ENCODE results near the gene FBXO33. TPM values are rescaled to one million over a fixed set of nuclear protein-coding genes. Genes with fewer than 3 reads are reported as not detected.

Gene FBXO33
- polyA plus RNA-seq, 2 of the 4 experiments (the other 2 are of a cell fraction) = 8.2 to 10.6 TPM

DNA sequence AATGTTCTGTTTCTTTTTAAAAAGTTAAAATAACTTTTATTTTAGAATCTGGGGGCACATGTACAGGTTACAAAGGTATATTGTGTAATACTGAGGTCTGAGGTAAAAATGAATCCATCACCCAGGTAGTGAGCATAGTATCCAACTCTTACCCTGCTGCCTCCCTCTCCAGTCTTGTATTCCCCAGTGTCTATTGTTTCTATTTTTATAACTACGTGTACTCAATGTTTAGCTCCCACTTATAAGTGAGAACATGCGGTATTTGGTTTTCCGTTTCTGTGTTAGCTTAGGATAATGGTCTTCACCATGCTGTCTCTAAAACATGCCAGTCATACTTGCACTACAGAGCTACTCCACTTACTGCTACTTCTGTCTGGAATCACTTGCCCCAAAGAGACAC lies 8.4 kb downstream of the FBXO33 start:
- Histone ChIP-seq H3K9me3 (no peaks in the 10 kb centered on the region), H3K27ac (no peak overlapping the region), H3K4me1 (peaks cover 6% of the 10 kb centered on the region; the same call in 1 of the 3 replicates), H3K4me3 (no peak overlapping the region), H3K4me2 (no peak overlapping the region)
- 86% methylated on average over 3 of the region's 3 CpGs for WGBS (ENCODE audit: missing lambda C conversion rate)
- FAIRE-seq (no peak), ATAC-seq (no peak), DNase-seq (ENCODE audit: low read depth in 1 of 2, low spot score in 1 of 2) (no peak)
- CTCF ChIA-PET = interaction anchor here (1.7 kb wide), 1 partner anchor 193 kb away, joined by 4 read pairs; no protein-coding TSS in a partner anchor
- POLR2A ChIA-PET = no interaction called here
- TF ChIP-seq POLR2AphosphoS2 (conservative IDR thresholded peaks at IDR 0.05; ENCODE audit: low read length) (no peak), POLR2A (IDR thresholded peaks at IDR 0.05; ENCODE audit: low read length) (no peak), FOXS1 (CRISPR knock-in tag; IDR thresholded peaks at IDR 0.05) (no peak), RCOR1 (IDR thresholded peaks at IDR 0.05; ENCODE audit: low read depth, low read length) (no peak), HOXB13 (CRISPR knock-in tag; IDR thresholded peaks at IDR 0.05; ENCODE audit: low read depth) (no peak), CEBPB (IDR thresholded peaks at IDR 0.05) (no peak), FOSB (CRISPR knock-in tag; IDR thresholded peaks at IDR 0.05) (no peak), NFE2L2 (conservative IDR thresholded peaks at IDR 0.05; ENCODE audit: low read length) (no peak), EP300 (IDR thresholded peaks at IDR 0.05) (no peak), FOSL2 (IDR thresholded peaks at IDR 0.05) (no peak), FOSL2 (CRISPR knock-in tag; IDR thresholded peaks at IDR 0.05) (no peak), PHF8 (IDR thresholded peaks at IDR 0.05; ENCODE audit: borderline replicate concordance, low read depth) (no peak), CBX8 (IDR thresholded peaks at IDR 0.05) (no peak), JUNB (IDR thresholded peaks at IDR 0.05) (no peak), ZNF302 (CRISPR knock-in tag; IDR thresholded peaks at IDR 0.05) (no peak)
- TF ChIP-seq, protein P1, sequence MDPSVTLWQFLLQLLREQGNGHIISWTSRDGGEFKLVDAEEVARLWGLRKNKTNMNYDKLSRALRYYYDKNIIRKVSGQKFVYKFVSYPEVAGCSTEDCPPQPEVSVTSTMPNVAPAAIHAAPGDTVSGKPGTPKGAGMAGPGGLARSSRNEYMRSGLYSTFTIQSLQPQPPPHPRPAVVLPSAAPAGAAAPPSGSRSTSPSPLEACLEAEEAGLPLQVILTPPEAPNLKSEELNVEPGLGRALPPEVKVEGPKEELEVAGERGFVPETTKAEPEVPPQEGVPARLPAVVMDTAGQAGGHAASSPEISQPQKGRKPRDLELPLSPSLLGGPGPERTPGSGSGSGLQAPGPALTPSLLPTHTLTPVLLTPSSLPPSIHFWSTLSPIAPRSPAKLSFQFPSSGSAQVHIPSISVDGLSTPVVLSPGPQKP (IDR thresholded peaks at IDR 0.05; ENCODE audit: low read depth, low read length) = no peak
- TF ChIP-seq, protein P2, sequence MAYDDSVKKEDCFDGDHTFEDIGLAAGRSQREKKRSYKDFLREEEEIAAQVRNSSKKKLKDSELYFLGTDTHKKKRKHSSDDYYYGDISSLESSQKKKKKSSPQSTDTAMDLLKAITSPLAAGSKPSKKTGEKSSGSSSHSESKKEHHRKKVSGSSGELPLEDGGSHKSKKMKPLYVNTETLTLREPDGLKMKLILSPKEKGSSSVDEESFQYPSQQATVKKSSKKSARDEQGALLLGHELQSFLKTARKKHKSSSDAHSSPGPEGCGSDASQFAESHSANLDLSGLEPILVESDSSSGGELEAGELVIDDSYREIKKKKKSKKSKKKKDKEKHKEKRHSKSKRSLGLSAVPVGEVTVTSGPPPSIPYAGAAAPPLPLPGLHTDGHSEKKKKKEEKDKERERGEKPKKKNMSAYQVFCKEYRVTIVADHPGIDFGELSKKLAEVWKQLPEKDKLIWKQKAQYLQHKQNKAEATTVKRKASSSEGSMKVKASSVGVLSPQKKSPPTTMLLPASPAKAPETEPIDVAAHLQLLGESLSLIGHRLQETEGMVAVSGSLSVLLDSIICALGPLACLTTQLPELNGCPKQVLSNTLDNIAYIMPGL (CRISPR knock-in tag; IDR thresholded peaks at IDR 0.05; ENCODE audit: borderline replicate concordance) = no peak

DNA sequence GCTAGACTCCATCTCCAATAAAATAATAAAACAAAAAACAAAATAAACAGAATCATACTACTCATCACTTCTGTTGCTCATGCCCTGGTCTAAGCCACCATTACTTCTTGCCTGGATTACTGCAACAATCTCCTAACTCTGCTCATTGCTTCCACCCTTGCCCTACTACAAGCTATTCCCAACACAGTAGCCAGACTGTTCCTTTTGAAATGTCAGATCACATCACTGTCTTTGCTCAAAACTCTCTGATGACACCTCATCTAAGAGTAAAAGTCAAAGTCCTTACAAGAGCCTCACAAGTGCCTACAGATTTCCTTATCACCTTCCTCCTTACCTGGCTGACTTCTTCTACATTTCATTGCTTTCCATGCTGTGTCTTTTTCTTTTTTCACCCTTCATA lies 10.0 kb downstream of the FBXO33 start:
- H3K4me3 ChIP-seq = no peak overlapping the region
- DNase-seq (ENCODE audit: low read depth in 1 of 2, low spot score in 1 of 2) (no peak), FAIRE-seq (no peak), ATAC-seq (no peak)
- peaks cover 6% of the 10 kb centered on the region; the same call in 1 of the 3 replicates for H3K4me1 ChIP-seq
- H3K4me2 ChIP-seq = no peak overlapping the region
- ChIA-PET POLR2A (interaction anchor here (1.4 kb wide), 1 partner anchor 319 kb away, joined by 3 read pairs; the partner anchor contains the start of gene SEC23A), CTCF (interaction anchor here (0.6 kb wide), 1 partner anchor 469 kb away, joined by 3 read pairs; no protein-coding TSS in a partner anchor)
- no peaks in the 10 kb centered on the region; the same call in 2 of the 3 replicates for H3K9me3 ChIP-seq
- TF ChIP-seq PBX3 (IDR thresholded peaks at IDR 0.05) (no peak), JUN (IDR thresholded peaks at IDR 0.05) (no peak)
- TF ChIP-seq, protein P3, sequence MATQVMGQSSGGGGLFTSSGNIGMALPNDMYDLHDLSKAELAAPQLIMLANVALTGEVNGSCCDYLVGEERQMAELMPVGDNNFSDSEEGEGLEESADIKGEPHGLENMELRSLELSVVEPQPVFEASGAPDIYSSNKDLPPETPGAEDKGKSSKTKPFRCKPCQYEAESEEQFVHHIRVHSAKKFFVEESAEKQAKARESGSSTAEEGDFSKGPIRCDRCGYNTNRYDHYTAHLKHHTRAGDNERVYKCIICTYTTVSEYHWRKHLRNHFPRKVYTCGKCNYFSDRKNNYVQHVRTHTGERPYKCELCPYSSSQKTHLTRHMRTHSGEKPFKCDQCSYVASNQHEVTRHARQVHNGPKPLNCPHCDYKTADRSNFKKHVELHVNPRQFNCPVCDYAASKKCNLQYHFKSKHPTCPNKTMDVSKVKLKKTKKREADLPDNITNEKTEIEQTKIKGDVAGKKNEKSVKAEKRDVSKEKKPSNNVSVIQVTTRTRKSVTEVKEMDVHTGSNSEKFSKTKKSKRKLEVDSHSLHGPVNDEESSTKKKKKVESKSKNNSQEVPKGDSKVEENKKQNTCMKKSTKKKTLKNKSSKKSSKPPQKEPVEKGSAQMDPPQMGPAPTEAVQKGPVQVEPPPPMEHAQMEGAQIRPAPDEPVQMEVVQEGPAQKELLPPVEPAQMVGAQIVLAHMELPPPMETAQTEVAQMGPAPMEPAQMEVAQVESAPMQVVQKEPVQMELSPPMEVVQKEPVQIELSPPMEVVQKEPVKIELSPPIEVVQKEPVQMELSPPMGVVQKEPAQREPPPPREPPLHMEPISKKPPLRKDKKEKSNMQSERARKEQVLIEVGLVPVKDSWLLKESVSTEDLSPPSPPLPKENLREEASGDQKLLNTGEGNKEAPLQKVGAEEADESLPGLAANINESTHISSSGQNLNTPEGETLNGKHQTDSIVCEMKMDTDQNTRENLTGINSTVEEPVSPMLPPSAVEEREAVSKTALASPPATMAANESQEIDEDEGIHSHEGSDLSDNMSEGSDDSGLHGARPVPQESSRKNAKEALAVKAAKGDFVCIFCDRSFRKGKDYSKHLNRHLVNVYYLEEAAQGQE (IDR thresholded peaks at IDR 0.05) = no peak
- no peak overlapping the region for H3K27ac ChIP-seq

Measured in A549 (cell line).